Kidney tubule cell (primary cell): ENCODE measurements around the gene CNPY3.

Source experiments
- DNase-seq: peaks from one replicate; pipeline ENCODE4 v3.0.0-alpha.2; 2018; ENCODE audit warnings: low spot score

The CNPY3 gene

GRCh38 chr6:42981836-42982235 lies 52.6 kb downstream of the CNPY3 start:
- DNase-seq = no peak

GRCh38 chr6:42984001-42984923 lies 55.0 kb downstream of the CNPY3 start, which contains the start of gene PPP2R5D:
TSS of gene PPP2R5D (plus strand) at chr6:42984570. CDS start at chr6:42984678, 108 bp downstream.
- peak; percentile 99 for DNase-seq

- no peak for DNase-seq
These were observed 55.7 kb downstream of the CNPY3 start for GRCh38 chr6:42984924-42985475.

- DNase-seq = no peak
These were observed 58.5 kb downstream of the CNPY3 start for GRCh38 chr6:42987533-42988451.

GRCh38 chr6:42988486-42989020 lies 59.3 kb downstream of the CNPY3 start:
- no peak for DNase-seq
